GM12878 (cell line): Measurements from ENCODE around the gene DNAAF2. TPM values are rescaled to one million over a fixed set of nuclear protein-coding genes. Genes with fewer than 3 reads are reported as not detected.
A peak's percentile ranks its signal among the peaks of the same experiment; 100 is the strongest.

Source experiments
- ATAC-seq: fragments of 200-7000 bp; cut with Tn5 transposase; 3 replicates; pipeline ENCODE4 v1.9.1; 2020; ENCODE audit warnings: mild to moderate bottlenecking, moderate library complexity
- BruUV-seq: library from RNA; stranded (reverse); fragments of 400-500 nt; replicated peaks from 2 replicates; lab custom pipeline; 2021; lab: Mats Ljungman, UMichigan
- CTCF ChIA-PET: fragments of 300-600 bp; sonication (Branson Sonifier 250); formaldehyde crosslinking; extraction: SDS; loops from one replicate; lab custom pipeline; 2021; ENCODE audit warnings: inconsistent platforms; lab: Yijun Ruan, JAX
- POLR2A ChIA-PET: fragments of 350-600 bp; formaldehyde crosslinking; extraction: SDS; loops from one replicate; lab custom pipeline; 2021; ENCODE audit warnings: inconsistent platforms; lab: Charles Lee
- RAD21 ChIA-PET: fragments of 300-600 bp; sonication (Branson Sonifier 250); formaldehyde crosslinking; loops from one replicate; lab custom pipeline; 2023; ENCODE audit warnings: antibody characterized with exemption; ENCODE audit not compliant: unreplicated experiment; lab: Charles Lee
- SMC1A ChIA-PET: fragments of 300-600 bp; sonication (Branson Sonifier 250); formaldehyde crosslinking; loops from one replicate; lab custom pipeline; 2023; ENCODE audit not compliant: unreplicated experiment, uncharacterized antibody; lab: Charles Lee
- DNase-seq: peaks from one replicate; pipeline ENCODE4 v3.0.0-alpha.2; 2011; ENCODE audit warnings: low read depth, low spot score
- FAIRE-seq: peaks from 3 replicates; lab custom pipeline; 2011; peaks lifted over from hg19 to GRCh38; lab: Jason Lieb, UNC
- H2AFZ ChIP-seq: 2 replicates; pipeline ENCODE4 v1.6.0; 2011; ENCODE audit warnings: low read depth, low read length, control low read depth; ENCODE audit not compliant: control insufficient read depth
- H3K27ac ChIP-seq: 2 replicates; pipeline ENCODE4 v1.5.1; 2011; ENCODE audit warnings: control low read depth; ENCODE audit not compliant: control insufficient read depth, insufficient read depth
- H3K27me3 ChIP-seq, 2 experiments: replicated peaks in 1 of 2; 2 replicates each; pipeline versions ENCODE4 v1.6.0 to v1.6.1; 2011; ENCODE audit warnings: low read length in 1 of 2; ENCODE audit not compliant: control insufficient read depth in 2 of 2, insufficient read depth in 2 of 2
- H3K36me3 ChIP-seq, 2 experiments: 2 replicates each; pipeline ENCODE4 v1.5.1; 2011; ENCODE audit warnings: low read length in 1 of 2; ENCODE audit not compliant: control insufficient read depth in 2 of 2, insufficient read depth in 2 of 2
- H3K4me1 ChIP-seq: 2 replicates; pipeline ENCODE4 v1.6.1; 2011; ENCODE audit warnings: mild to moderate bottlenecking, low read length, moderate library complexity, mixed read lengths; ENCODE audit not compliant: control insufficient read depth, insufficient read depth
- H3K4me2 ChIP-seq: 2 replicates; pipeline ENCODE4 v1.6.0; 2011; ENCODE audit warnings: control low read depth; ENCODE audit not compliant: control insufficient read depth, insufficient read depth
- H3K4me3 ChIP-seq: fragments of 200-600 bp; sonication (generic); 2 replicates; pipeline ENCODE4 v1.5.1; 2016
- H3K79me2 ChIP-seq: 2 replicates; pipeline ENCODE4 v1.6.0; 2011; ENCODE audit warnings: low read length; ENCODE audit not compliant: control insufficient read depth, insufficient read depth
- H3K9ac ChIP-seq: 2 replicates; pipeline ENCODE4 v1.8.0; 2011; ENCODE audit warnings: low read length, control low read depth, mixed read lengths; ENCODE audit not compliant: control insufficient read depth, insufficient read depth
- H3K9me3 ChIP-seq: replicated peaks from 3 replicates; pipeline ENCODE4 v1.5.1; 2011; ENCODE audit warnings: mild to moderate bottlenecking, low read length; ENCODE audit not compliant: control insufficient read depth, insufficient read depth
- H4K20me1 ChIP-seq: 2 replicates; pipeline ENCODE4 v1.6.0; 2011; ENCODE audit not compliant: control insufficient read depth, insufficient read depth
- BACH1 ChIP-seq: fragments of 450-650 bp; IDR thresholded peaks from 2 replicates; pipeline ENCODE4 v1.6.1; 2017; ENCODE audit warnings: mild to moderate bottlenecking, borderline replicate concordance
- CHD4 ChIP-seq: fragments of 200-600 bp; sonication (generic); IDR thresholded peaks from 2 replicates; pipeline ENCODE4 v1.6.1; 2016; ENCODE audit warnings: mild to moderate bottlenecking
- CREB1 ChIP-seq: IDR thresholded peaks from 2 replicates; pipeline ENCODE4 v1.6.1; 2012; ENCODE audit warnings: low read depth, mild to moderate bottlenecking, inconsistent platforms
- HSF1 ChIP-seq: fragments of 150-350 bp; IDR thresholded peaks from 2 replicates; pipeline ENCODE4 v1.6.1; 2014; ENCODE audit warnings: mild to moderate bottlenecking, low read depth, low read length
- NBN ChIP-seq: fragments of 450-650 bp; IDR thresholded peaks from 2 replicates; pipeline ENCODE4 v1.6.1; 2016
- NFIC ChIP-seq: IDR thresholded peaks from 2 replicates; pipeline ENCODE4 v1.6.1; 2012; ENCODE audit warnings: low read depth, mild to moderate bottlenecking, inconsistent platforms, low read length, moderate library complexity
- NKRF ChIP-seq: fragments of 450-650 bp; conservative IDR thresholded peaks from 2 replicates; pipeline ENCODE4 v1.6.1; 2017; ENCODE audit warnings: mild to moderate bottlenecking, moderate library complexity
- POLR2AphosphoS2 ChIP-seq: IDR thresholded peaks from 2 replicates; pipeline ENCODE4 v1.6.1; 2011; ENCODE audit warnings: low read depth, mild to moderate bottlenecking, low read length, improper control_type of control experiment, moderate library complexity
- RFX5 ChIP-seq: IDR thresholded peaks from 2 replicates; pipeline ENCODE4 v1.6.1; 2011; ENCODE audit warnings: low read depth, low read length, improper control_type of control experiment
- SMAD5 ChIP-seq: IDR thresholded peaks from 2 replicates; pipeline ENCODE4 v1.6.1; 2016; ENCODE audit warnings: antibody characterized with exemption, low read depth
- SREBF1 ChIP-seq: IDR thresholded peaks from 2 replicates; pipeline ENCODE4 v1.6.1; 2012; ENCODE audit warnings: mild to moderate bottlenecking, low read length
- SRF ChIP-seq, 2 experiments: IDR thresholded peaks; 2 replicates each; pipeline ENCODE4 v1.6.1; 2011; ENCODE audit warnings: low read depth in 2 of 2, low read length in 2 of 2, mild to moderate bottlenecking in 1 of 2, moderate library complexity in 1 of 2
- WGBS: methylation state at CpG from one replicate; pipeline ENCODE4 v1.1.6; 2016; ENCODE audit warnings: low lambda C conversion rate; ENCODE audit not compliant: insufficient replicate concordance, insufficient coverage; ENCODE audit errors: missing lambda C conversion rate; 5-methylcytosine and 5-hydroxymethylcytosine counted together
- in situ Hi-C: fragments of 300-500 bp; cut with MboI; formaldehyde crosslinking; loops from 9 replicates; pipeline ENCODE4 v1.14.3; 2018; ENCODE audit warnings: mixed read lengths
- intact Hi-C: fragments of 100-400 bp; cut with micrococcal nuclease; formaldehyde crosslinking; loops from one replicate; pipeline ENCODE4 v1.14.2; 2022; ENCODE audit not compliant: unreplicated experiment
- polyA plus RNA-seq, 11 experiments: library from polyadenylated mRNA; depleted of rRNA in 4 of 11; unstranded in 6 of 11; stranded (reverse) in 5 of 11; fragments of >200 nt; fragmentation: Nextera tagmentation in 4 of 11; fragmentation: Illumina TruSeq in 1 of 11; extraction: Ambion mirVana in 4 of 11; extraction: Trizol in 1 of 11; gene quantifications; 1 replicate in 1 of 11; 2 replicates in 10 of 11; pipeline versions ENCODE4 v1.2.1 to v1.2.3, GENCODE V29; 2011 to 2016; ENCODE audit warnings: inconsistent platforms in 2 of 11, missing spikeins in 2 of 11, low read depth in 1 of 11
- total RNA-seq, 4 experiments: library from RNA; depleted of rRNA in 3 of 4; stranded (reverse); fragments of >200 nt in 3 of 4; fragmentation: Illumina TruSeq in 1 of 4; extraction: Trizol in 1 of 4; gene quantifications; 2 replicates each; pipeline versions ENCODE4 v1.2.1 to v1.2.3, GENCODE V29; 2013 to 2021
- TF ChIP-seq, protein P1 (sequence below): IDR thresholded peaks from 2 replicates; pipeline ENCODE4 v1.6.1; 2011; ENCODE audit warnings: borderline replicate concordance, low read depth, mild to moderate bottlenecking, moderate library complexity, mixed read lengths, low read length; ENCODE audit not compliant: insufficient read depth; ENCODE audit errors: extremely low read length
- TF ChIP-seq, protein P2 (sequence below): fragments of 450-650 bp; formaldehyde crosslinking; IDR thresholded peaks from 2 replicates; pipeline ENCODE4 v1.5.0; 2022; ENCODE audit warnings: mild to moderate bottlenecking, missing genetic modification characterization

Gene DNAAF2
- total and polyA plus RNA-seq, 10 of the 15 experiments (the other 5 are each of a cell fraction or from before 2014, with no cell fraction given): 5.7 to 24.7 (median 10.8) TPM

- H3K9me3 ChIP-seq: no peaks in the 10 kb centered on the region
- H3K79me2 ChIP-seq: peaks cover 53% of the 10 kb centered on the region
- H3K36me3 ChIP-seq: no peaks in the 10 kb centered on the region; a peak in 1 of 4 replicates
- RAD21 ChIA-PET: interaction anchor here (0.9 to 4.6 kb wide), 7 partner anchors 12 to 483 kb away, joined by 3 to 29 read pairs (median 6); partner anchors contain the start of genes KLHDC2, MGAT2, RPL36AL and RPS29
- DNase-seq (peak; percentile 60), FAIRE-seq (peak; percentile 62), ATAC-seq (peak; percentile 66)
- under 1% methylated on average over 77 of the region's 77 CpGs for WGBS
- peak within 1 kb of the TSS; percentile 97 for H2AFZ ChIP-seq
- in situ Hi-C loops (no loop called here), intact Hi-C loops (loop anchor here (1.0 kb wide), 2 partner anchors 12 to 23 kb away; partner anchors contain the start of gene RPS29)
- no TSS peak for BruUV-seq
- CTCF ChIA-PET: interaction anchor here (1.2 to 6.1 kb wide), 5 partner anchors 9 to 35 kb away, joined by 3 to 75 read pairs (median 3); partner anchors contain the start of genes MGAT2, RPL36AL and RPS29
- no peaks in the 10 kb centered on the region for H3K27me3 ChIP-seq
- peak within 1 kb of the TSS; percentile 79 for H3K4me2 ChIP-seq
- peaks cover 17% of the 10 kb centered on the region for H3K4me1 ChIP-seq
- peak within 1 kb of the TSS; percentile 100 for H3K27ac ChIP-seq
- POLR2A ChIA-PET: interaction anchor here (1.9 to 6.7 kb wide), 4 partner anchors 13 to 33 kb away, joined by 12 to 73 read pairs (median 40); partner anchors contain the start of genes MGAT2, RPL36AL and RPS29
- no peaks in the 10 kb centered on the region for H4K20me1 ChIP-seq
- SMC1A ChIA-PET: interaction anchor here (0.8 to 3.1 kb wide), 7 partner anchors 9 to 254 kb away, joined by 3 to 17 read pairs (median 5); partner anchors contain the start of genes MGAT2, NEMF, RPL36AL and RPS29
- H3K9ac ChIP-seq: peak within 1 kb of the TSS; percentile 95
- H3K4me3 ChIP-seq: peak within 1 kb of the TSS; percentile 92
- TF ChIP-seq, protein P1, sequence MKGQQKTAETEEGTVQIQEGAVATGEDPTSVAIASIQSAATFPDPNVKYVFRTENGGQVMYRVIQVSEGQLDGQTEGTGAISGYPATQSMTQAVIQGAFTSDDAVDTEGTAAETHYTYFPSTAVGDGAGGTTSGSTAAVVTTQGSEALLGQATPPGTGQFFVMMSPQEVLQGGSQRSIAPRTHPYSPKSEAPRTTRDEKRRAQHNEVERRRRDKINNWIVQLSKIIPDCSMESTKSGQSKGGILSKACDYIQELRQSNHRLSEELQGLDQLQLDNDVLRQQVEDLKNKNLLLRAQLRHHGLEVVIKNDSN: no peak
- peak; percentile 98 for TF ChIP-seq NKRF
- TF ChIP-seq CREB1: peak; percentile 65
- TF ChIP-seq SRF (IDR thresholded peaks at IDR 0.05; ENCODE audit: low read depth in 2 of 2, low read length in 2 of 2): no peak
- TF ChIP-seq HSF1: no peak
- peak; percentile 67; the same call in 1 of the 2 replicates for TF ChIP-seq POLR2AphosphoS2
- no peak for TF ChIP-seq RFX5
- TF ChIP-seq NBN: peak; percentile 97
- no peak for TF ChIP-seq CHD4
- TF ChIP-seq NFIC: peak; percentile 32; the same call in 1 of the 2 replicates
- TF ChIP-seq SREBF1: no peak
- TF ChIP-seq, protein P2, sequence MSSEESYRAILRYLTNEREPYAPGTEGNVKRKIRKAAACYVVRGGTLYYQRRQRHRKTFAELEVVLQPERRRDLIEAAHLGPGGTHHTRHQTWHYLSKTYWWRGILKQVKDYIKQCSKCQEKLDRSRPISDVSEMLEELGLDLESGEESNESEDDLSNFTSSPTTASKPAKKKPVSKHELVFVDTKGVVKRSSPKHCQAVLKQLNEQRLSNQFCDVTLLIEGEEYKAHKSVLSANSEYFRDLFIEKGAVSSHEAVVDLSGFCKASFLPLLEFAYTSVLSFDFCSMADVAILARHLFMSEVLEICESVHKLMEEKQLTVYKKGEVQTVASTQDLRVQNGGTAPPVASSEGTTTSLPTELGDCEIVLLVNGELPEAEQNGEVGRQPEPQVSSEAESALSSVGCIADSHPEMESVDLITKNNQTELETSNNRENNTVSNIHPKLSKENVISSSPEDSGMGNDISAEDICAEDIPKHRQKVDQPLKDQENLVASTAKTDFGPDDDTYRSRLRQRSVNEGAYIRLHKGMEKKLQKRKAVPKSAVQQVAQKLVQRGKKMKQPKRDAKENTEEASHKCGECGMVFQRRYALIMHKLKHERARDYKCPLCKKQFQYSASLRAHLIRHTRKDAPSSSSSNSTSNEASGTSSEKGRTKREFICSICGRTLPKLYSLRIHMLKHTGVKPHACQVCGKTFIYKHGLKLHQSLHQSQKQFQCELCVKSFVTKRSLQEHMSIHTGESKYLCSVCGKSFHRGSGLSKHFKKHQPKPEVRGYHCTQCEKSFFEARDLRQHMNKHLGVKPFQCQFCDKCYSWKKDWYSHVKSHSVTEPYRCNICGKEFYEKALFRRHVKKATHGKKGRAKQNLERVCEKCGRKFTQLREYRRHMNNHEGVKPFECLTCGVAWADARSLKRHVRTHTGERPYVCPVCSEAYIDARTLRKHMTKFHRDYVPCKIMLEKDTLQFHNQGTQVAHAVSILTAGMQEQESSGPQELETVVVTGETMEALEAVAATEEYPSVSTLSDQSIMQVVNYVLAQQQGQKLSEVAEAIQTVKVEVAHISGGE: no peak
- peak; percentile 62 for TF ChIP-seq BACH1
- TF ChIP-seq SMAD5: 0 out of 2 replicates have a peak, but pooled peaks have one; percentile 15
Measured at GRCh38 chr14:49598485-49599300, 36.4 kb downstream of the DNAAF2 start, which contains the start of gene LRR1. TSS of gene LRR1 (plus strand) at chr14:49598940. CDS start at chr14:49599021, 81 bp downstream.
